GM12892 (cell line): ENCODE results near the gene FGF13.

Experiments used
- DNase-seq: peaks from one replicate; pipeline ENCODE4 v3.0.0; 2011; ENCODE audit not compliant: insufficient read length
- FAIRE-seq: peaks from 2 replicates; lab custom pipeline; 2011; peaks lifted over from hg19 to GRCh38; lab: Jason Lieb, UNC
- POLR2A ChIP-seq: IDR thresholded peaks from 2 replicates; pipeline ENCODE4 v1.6.1; 2011; ENCODE audit warnings: low read depth, low read length, control low read depth
- POLR2AphosphoS5 ChIP-seq: IDR thresholded peaks from 2 replicates; pipeline ENCODE4 v1.6.1; 2011; ENCODE audit warnings: low read depth, low read length, control low read depth
- TAF1 ChIP-seq: IDR thresholded peaks from 2 replicates; pipeline ENCODE4 v1.6.1; 2011; ENCODE audit warnings: low read depth, mild to moderate bottlenecking, control low read depth, low read length, borderline replicate concordance

FGF13 gene

DNA sequence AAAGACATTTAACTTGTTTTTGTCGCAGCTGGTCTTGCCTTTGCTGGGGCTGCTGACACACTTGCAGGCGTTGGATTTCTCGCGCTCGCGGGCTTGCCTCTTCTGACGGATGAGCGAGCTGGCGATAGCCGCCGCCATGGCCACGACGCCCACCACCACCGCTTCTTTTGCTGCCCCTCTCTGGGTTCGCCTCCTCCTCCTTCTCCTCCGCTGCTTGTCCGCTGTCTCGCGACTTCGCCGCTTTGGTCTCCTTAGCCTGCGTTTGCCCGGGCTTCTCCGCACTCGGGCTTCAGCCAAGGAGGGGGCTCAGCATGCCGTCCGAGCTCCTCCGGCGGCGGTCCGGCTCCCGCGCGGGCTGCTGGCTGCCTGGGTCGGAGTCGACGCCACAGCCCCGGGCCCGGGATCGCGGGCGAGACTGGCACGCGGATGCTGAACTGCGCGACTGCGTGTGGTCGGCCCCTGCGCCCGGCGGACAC is 613 bp downstream of the FGF13 start:
- no peak for FAIRE-seq
- peak; percentile 4 for DNase-seq
- TF ChIP-seq TAF1 = no peak
- no peak for TF ChIP-seq POLR2AphosphoS5
- TF ChIP-seq POLR2A = no peak

DNA sequence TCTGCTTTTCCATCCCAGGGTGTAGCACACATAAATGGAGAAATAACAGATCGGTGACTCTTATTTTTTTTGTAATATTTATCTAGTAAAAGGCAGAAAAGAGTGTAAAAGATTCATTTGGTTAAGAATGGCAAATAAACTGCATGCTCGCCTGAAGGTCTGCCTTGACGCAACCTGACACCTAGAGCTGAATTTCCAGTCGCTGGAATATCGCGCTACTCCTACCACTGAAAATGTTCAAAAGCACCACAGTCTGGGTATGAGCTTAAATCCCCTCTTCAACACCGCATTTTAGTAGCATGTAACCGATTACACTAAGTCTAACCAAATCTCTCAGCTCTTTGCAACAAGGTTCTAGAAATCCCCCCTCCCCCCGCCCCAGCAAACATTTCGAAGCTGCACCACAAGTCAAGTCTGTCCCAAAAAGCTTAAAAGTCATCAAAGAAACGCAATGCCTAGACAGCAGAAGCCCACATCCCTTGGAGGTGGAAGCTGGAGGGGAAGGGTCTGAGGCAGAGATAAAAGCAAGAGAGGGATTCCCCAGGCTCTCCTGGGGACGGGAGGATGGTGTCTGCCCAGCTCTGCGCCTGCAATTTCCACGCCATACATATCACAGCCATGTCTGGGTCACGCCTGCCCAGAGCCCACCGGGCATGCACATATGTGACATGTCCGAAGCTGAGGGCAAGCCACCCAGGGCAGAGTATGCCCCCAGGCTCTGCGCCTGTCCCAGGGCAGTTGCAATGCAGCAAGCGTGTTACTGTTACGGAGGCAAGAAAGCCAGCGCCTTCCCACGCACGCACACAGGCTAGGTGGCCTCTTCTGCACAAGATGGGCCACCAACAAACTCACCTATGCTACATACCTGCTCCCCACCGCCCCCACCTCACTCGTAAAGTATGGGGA is 1.4 kb downstream of the FGF13 start:
- TF ChIP-seq TAF1 (no peak), POLR2AphosphoS5 (no peak), POLR2A (no peak)
- DNase-seq (no peak), FAIRE-seq (no peak)

DNA sequence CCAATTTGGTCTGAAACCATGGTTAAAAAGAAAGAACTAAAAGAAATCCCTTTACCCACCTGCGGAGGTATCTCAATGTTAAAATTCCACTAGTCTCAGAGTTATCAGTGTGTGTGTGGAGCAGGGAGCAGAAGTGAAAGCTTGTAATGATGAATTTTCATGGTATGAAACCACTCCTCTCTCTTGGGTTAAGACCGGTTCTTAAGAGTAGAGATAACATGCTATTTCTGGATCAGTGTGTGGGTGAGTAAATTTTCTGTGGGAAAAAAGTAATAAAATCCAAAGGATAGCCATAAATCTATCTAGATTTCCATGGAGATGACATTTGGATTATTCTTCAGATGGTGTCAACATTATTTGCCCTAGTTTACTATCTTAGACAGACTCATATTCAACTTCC is 3.2 kb downstream of the FGF13 start:
- no peak for TF ChIP-seq TAF1
- no peak for TF ChIP-seq POLR2A
- TF ChIP-seq POLR2AphosphoS5 = no peak
- DNase-seq = no peak
- FAIRE-seq = no peak

DNA sequence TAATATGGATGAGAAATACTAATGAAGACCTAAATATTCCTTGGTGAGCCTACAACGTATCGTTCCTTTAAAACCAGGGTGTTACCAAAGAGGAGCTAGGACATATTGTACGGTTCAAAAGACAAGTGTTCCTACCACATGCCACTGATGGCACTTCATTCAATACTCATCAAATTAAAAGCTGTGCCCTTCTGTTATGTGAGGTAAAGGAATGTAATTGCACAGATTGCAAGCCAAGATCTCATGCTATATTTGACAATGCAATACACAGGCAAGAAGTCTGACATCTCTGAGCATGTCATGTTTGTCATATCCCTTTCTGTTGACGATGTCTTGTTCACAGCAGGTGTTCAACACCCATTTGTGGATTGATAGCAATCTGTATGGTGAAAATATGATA is 6.9 kb downstream of the FGF13 start:
- DNase-seq (no peak), FAIRE-seq (no peak)
- TF ChIP-seq POLR2A (no peak), TAF1 (no peak), POLR2AphosphoS5 (no peak)

DNA sequence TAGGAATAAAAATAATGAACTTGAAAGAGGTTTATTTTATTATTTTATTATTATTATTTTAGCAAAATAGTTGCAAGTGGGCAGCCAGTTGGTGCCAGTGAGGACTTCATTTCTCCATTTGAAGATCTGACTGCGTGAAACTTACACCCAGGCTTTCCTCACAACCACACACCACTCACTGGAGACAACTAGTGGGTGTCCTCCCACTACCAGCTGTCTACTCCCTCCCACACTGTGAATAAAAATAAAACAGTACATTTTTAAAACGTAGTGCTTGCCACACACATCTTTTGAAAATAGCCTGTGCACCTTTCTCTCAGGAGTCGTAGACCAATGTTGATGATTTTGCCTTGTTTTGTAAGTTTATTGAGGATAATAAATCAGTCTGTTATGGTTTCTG is 7.4 kb downstream of the FGF13 start:
- no peak for TF ChIP-seq POLR2A
- FAIRE-seq = no peak
- no peak for DNase-seq

DNA sequence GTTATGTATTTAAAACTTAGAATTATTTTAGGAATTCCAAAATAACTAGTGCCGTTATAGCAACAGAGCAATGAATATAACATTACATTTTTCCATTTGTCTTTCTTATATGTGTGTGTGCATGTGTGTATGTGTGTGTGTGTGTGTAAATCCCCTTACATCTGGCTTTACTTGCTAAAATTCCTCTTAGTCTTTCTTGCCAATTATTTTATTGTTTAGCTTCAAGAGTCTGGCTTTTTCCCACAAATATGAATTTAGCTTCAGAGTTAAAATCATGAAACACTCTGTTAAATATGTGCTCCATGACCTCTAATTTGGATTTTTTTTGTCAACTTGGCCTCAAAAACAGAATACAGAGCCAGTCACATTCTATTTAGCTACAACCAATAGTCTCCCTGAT is 18.9 kb downstream of the FGF13 start:
- FAIRE-seq = no peak

DNA sequence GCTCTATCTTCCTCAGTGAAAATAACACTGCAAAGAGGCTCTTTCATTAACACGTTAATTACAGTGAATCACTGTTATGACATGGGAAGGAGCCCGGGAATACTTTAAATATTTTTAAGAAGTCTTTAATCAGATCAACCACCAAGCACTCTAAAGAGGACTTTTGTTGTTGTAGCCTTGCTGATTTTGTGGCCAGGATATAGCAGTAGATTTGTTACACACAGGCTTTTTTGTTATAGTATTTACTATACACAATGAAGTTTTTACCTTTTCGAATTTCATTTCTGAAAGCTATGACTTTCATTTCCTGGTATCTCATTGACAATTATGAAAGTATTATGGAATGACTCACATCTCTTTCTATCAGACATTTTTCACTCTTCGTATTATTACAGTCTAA is 20.3 kb downstream of the FGF13 start:
- no peak for FAIRE-seq
- TF ChIP-seq TAF1 = no peak
- DNase-seq = no peak

More for the DNA sequence above, 18.9 kb downstream of the FGF13 start:
- no peak for DNase-seq
- TF ChIP-seq POLR2A = no peak
- TF ChIP-seq POLR2AphosphoS5 = no peak
- TF ChIP-seq TAF1 = no peak

DNA sequence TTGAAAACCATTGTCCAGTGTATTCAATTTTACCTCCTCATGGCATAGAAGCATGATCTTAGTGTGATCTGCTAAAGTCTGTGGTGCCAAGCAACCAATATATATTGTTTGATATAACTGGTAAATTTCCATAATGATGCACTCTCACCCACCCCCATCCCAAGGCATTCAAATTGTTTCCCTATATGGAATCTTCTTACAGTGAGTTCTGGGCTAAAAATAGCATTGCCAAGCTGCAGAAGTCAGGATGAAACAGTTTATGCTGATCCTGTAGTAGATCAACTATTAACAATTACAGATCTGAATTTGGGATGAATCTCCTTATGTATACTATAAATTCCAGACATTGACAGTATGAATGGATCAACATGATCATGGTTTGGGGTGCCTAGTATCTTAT is 20.9 kb downstream of the FGF13 start:
- DNase-seq = no peak
- FAIRE-seq = no peak

DNA sequence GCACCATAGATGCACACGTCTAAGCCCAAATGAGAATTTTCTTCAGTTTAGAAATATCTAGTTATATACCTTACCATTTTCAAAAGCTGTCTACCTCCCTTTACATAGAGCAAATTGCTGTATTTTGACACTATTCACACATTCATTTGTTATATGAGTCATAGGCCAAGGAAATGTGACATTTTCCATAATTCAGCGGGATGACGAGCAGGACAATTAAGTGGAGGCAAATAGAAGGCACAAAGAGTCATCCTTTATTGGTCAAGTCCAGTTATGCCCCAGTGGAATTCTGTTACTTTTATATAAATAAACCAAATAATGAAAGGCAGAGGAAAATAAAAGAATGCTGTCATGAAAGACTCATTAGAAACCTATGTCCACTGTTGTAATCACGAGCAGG is 27.9 kb downstream of the FGF13 start:
- DNase-seq (no peak), FAIRE-seq (no peak)
- TF ChIP-seq POLR2AphosphoS5 = no peak
- no peak for TF ChIP-seq POLR2A
- no peak for TF ChIP-seq TAF1

More for the DNA sequence above, 20.9 kb downstream of the FGF13 start:
- TF ChIP-seq POLR2A (no peak), TAF1 (no peak), POLR2AphosphoS5 (no peak)

DNA sequence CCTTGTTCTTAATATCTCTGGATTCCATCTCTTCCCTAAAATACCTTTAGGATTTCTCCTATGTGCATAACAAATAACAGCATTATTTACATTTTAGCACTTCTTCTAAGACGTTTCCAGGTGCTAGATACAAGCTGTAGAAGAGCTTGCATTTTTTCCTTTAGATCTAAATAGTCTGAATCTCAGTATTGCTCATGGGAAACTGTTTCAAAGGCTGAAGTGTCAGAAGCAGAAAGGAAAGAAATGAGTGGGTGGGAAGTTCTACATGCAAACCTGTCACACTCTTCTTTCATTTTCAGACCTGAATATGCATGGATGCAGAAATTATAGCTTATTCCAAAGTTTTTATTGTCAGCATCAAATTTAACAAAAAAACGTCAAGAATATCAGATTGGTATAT is 41.8 kb downstream of the FGF13 start:
- no peak for TF ChIP-seq POLR2AphosphoS5
- no peak for TF ChIP-seq POLR2A
- TF ChIP-seq TAF1 = no peak
- DNase-seq = no peak
- no peak for FAIRE-seq

DNA sequence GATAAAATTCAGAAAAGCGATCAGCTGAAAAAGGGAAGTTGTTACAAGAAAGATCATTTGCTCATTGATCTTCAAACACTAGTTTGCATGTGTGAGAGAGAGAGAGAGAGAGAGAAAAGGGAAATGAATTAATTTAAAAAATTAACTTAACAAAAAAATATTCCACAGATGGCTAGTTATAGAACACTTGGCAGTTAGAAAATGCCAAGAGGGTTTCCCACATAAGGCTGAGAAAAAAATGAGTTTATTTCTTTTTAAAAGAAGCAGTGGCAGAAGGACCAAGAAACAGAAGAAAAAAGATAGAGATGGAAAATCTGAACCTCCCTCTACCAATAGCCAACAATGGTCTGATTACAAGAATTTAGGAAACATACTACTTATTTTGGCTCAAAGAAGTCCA is 47.1 kb downstream of the FGF13 start:
- TF ChIP-seq TAF1 = no peak
- TF ChIP-seq POLR2AphosphoS5 = no peak
- TF ChIP-seq POLR2A = no peak

DNA sequence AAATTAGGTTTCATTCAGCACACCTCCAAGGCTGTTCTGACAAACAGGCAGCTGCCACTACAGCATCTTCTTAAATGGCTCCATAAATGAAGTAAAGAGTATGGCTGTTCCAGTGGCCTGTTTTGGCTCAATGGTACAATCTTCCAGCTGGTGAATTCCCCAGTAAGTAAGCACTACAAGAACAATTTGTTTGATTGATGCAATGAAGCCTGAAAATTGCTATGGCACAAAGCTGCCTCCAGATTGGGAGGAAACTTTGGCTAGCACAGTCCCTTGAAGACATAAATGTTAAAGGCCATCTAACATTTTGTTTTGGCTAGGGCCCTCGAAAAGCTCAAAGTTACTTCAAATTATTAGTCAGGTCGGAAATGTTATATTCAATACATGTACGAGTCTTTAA is 47.5 kb downstream of the FGF13 start:
- FAIRE-seq = no peak
- no peak for DNase-seq
- TF ChIP-seq TAF1 = no peak
- no peak for TF ChIP-seq POLR2AphosphoS5
- no peak for TF ChIP-seq POLR2A

More for the DNA sequence above, 47.1 kb downstream of the FGF13 start:
- FAIRE-seq = no peak
- DNase-seq = no peak

DNA sequence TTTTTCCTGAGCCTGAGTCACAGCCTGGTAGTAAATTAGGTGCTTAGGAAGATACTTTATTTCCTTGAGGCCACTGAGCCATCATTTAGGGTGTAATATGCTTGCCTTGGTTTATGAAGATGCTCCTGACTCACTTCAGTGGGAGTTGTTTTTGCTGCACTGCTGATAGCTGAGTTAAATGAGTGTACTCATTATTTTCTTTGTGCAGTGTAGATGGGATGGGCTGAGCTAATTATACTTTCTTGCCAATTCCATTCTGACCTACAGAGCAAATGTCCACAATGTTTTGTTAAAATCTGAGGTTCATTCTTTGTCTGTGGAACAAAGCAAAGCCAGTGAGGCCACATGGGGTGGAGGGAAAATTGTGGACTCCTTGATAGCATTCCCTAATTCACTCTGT is 60.0 kb downstream of the FGF13 start:
- TF ChIP-seq POLR2A (no peak), TAF1 (no peak), POLR2AphosphoS5 (no peak)
- FAIRE-seq (no peak), DNase-seq (no peak)

DNA sequence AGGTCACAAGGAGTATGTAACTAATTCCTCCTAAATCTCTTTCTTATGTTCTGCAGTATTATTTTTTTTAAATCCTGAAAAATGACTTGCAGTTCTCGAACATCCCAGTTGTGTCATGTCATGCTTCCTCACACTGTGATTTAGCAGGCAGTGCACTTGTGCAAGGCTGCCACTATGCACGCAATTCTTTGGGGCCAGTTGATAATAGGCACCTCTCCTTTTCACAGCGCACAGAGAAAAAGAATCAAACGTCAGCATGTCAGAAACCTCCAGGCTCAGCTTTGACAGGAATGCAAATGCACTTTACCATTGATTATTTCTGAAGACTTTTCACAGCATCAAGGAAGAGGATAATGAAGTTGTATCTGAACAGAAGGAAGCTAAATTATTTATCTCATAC is 62.9 kb downstream of the FGF13 start:
- no peak for DNase-seq
- TF ChIP-seq POLR2A (no peak), POLR2AphosphoS5 (no peak), TAF1 (no peak)
- FAIRE-seq = no peak
